ENCODE measurements around the gene P3R3URF.

GRCh38 chr1:46215504-46215903, 39.2 kb upstream of the P3R3URF start:
- no peak for TF ChIP-seq EZH2 (IDR thresholded peaks at IDR 0.05; ENCODE audit: insufficient read depth, low read length)
- TF ChIP-seq CTCF (IDR thresholded peaks at IDR 0.05; ENCODE audit: insufficient read depth, low read depth, low read length): no peak
